ENCODE results near the gene ELF4.

- no peak for TF ChIP-seq ATF1 (CRISPR knock-in tag; IDR thresholded peaks at IDR 0.05)
- no peak for TF ChIP-seq GTF2I (CRISPR knock-in tag; conservative IDR thresholded peaks at IDR 0.05)
- TF ChIP-seq CTCF (IDR thresholded peaks at IDR 0.05), result no peak
- TF ChIP-seq TCF7 (CRISPR knock-in tag; IDR thresholded peaks at IDR 0.05; ENCODE audit: low read depth), result no peak
- no peak for TF ChIP-seq ZBTB43 (CRISPR knock-in tag; IDR thresholded peaks at IDR 0.05)
- TF ChIP-seq ATF3 (CRISPR knock-in tag; conservative IDR thresholded peaks at IDR 0.05), result no peak
- no peak for TF ChIP-seq ZNF532 (CRISPR knock-in tag; IDR thresholded peaks at IDR 0.05; ENCODE audit: borderline replicate concordance)
Measured at GRCh38 chrX:130136961-130137360, 26.7 kb upstream of the ELF4 start.

Data from WTC11 (cell line).